H9 (cell line): ENCODE results near the gene FST. TPM values are rescaled to one million over a fixed set of nuclear protein-coding genes. Genes with fewer than 3 reads are reported as not detected.

ENCODE experiments used
- DNase-seq: peaks from one replicate; pipeline ENCODE4 v3.0.0-alpha.2; 2017
- H2AFZ ChIP-seq: one replicate; pipeline ENCODE4 v1.6.1; 2013; ENCODE audit warnings: mild to moderate bottlenecking, low read length, control low read depth, moderate library complexity
- H2AK5ac ChIP-seq: 2 replicates; pipeline ENCODE4 v1.6.1; 2013; ENCODE audit warnings: low read length, control low read depth, mixed read lengths; ENCODE audit not compliant: insufficient read length
- H2BK120ac ChIP-seq: one replicate; pipeline ENCODE4 v1.6.1; 2013; ENCODE audit warnings: low read depth, mild to moderate bottlenecking, low read length, control low read depth, inconsistent platforms; ENCODE audit not compliant: poor library complexity, severe bottlenecking
- H2BK12ac ChIP-seq: 2 replicates; pipeline ENCODE4 v1.6.1; 2013; ENCODE audit warnings: low read length, control low read depth, mixed read lengths, low read depth; ENCODE audit not compliant: insufficient read length
- H2BK15ac ChIP-seq: 2 replicates; pipeline ENCODE4 v1.6.1; 2013; ENCODE audit warnings: low read depth, low read length, control low read depth
- H2BK20ac ChIP-seq: one replicate; pipeline ENCODE4 v1.6.1; 2013; ENCODE audit warnings: low read depth, mild to moderate bottlenecking, low read length, control low read depth, inconsistent platforms; ENCODE audit not compliant: poor library complexity, severe bottlenecking
- H2BK5ac ChIP-seq: 2 replicates; pipeline ENCODE4 v1.6.1; 2013; ENCODE audit warnings: low read length, control low read depth, mixed read lengths; ENCODE audit not compliant: insufficient read length
- H3K14ac ChIP-seq: 2 replicates; pipeline ENCODE4 v1.6.1; 2013; ENCODE audit warnings: low read length, control low read depth; ENCODE audit not compliant: insufficient read depth
- H3K18ac ChIP-seq: 2 replicates; pipeline ENCODE4 v1.6.1; 2013; ENCODE audit warnings: low read depth, mild to moderate bottlenecking, mixed read lengths, low read length, control low read depth; ENCODE audit not compliant: insufficient read length
- H3K23ac ChIP-seq: 2 replicates; pipeline ENCODE4 v1.6.1; 2013; ENCODE audit warnings: low read length, control low read depth, mixed read lengths, low read depth; ENCODE audit not compliant: insufficient read length
- H3K23me2 ChIP-seq: 2 replicates; pipeline ENCODE4 v1.6.1; 2013; ENCODE audit warnings: low read depth, mild to moderate bottlenecking, mixed read lengths, low read length, control low read depth; ENCODE audit not compliant: insufficient read length, poor library complexity, severe bottlenecking
- H3K27ac ChIP-seq: 2 replicates; pipeline ENCODE4 v1.5.1; 2013; ENCODE audit warnings: low read length, control low read depth, mixed read lengths, low read depth; ENCODE audit not compliant: insufficient read length
- H3K27me3 ChIP-seq: 2 replicates; pipeline ENCODE4 v1.6.1; 2013; ENCODE audit warnings: low read length, control low read depth, inconsistent platforms; ENCODE audit not compliant: insufficient read depth
- H3K4ac ChIP-seq: 2 replicates; pipeline ENCODE4 v1.6.1; 2013; ENCODE audit warnings: low read depth, mild to moderate bottlenecking, control low read depth, inconsistent platforms, low read length, moderate library complexity
- H3K4me1 ChIP-seq: 2 replicates; pipeline ENCODE4 v1.6.1; 2013; ENCODE audit warnings: low read length, control low read depth, inconsistent platforms; ENCODE audit not compliant: insufficient read depth
- H3K4me2 ChIP-seq: 2 replicates; pipeline ENCODE4 v1.6.1; 2013; ENCODE audit warnings: low read length, control low read depth, mixed read lengths; ENCODE audit not compliant: insufficient read length, insufficient read depth
- H3K56ac ChIP-seq: 2 replicates; pipeline ENCODE4 v1.6.1; 2013; ENCODE audit warnings: low read depth, mild to moderate bottlenecking, mixed read lengths, low read length, control low read depth; ENCODE audit not compliant: insufficient read length
- H3K79me1 ChIP-seq: 2 replicates; pipeline ENCODE4 v1.6.1; 2013; ENCODE audit warnings: low read depth, mild to moderate bottlenecking, moderate library complexity, low read length, control low read depth, inconsistent platforms; ENCODE audit not compliant: insufficient read depth, poor library complexity, severe bottlenecking
- H3K79me2 ChIP-seq: 2 replicates; pipeline ENCODE4 v1.6.1; 2013; ENCODE audit warnings: low read length, control low read depth, inconsistent platforms; ENCODE audit not compliant: insufficient read depth
- H3K9ac ChIP-seq: 2 replicates; pipeline ENCODE4 v1.6.1; 2013; ENCODE audit warnings: low read length, control low read depth, mixed read lengths; ENCODE audit not compliant: insufficient read length; ENCODE audit errors: extremely low read depth
- H3K9me3 ChIP-seq: one replicate; pipeline ENCODE4 v1.6.1; 2013; ENCODE audit warnings: low read depth, low read length, inconsistent platforms; ENCODE audit not compliant: control insufficient read depth
- H3T11ph ChIP-seq: one replicate; pipeline ENCODE4 v1.6.1; 2013; ENCODE audit warnings: mild to moderate bottlenecking, low read length, control low read depth, inconsistent platforms
- H4K20me1 ChIP-seq: one replicate; pipeline ENCODE4 v1.6.1; 2013; ENCODE audit not compliant: control insufficient read depth, insufficient read length, insufficient read depth
- H4K5ac ChIP-seq: 2 replicates; pipeline ENCODE4 v1.6.1; 2013; ENCODE audit warnings: low read depth, mild to moderate bottlenecking, mixed read lengths, low read length, control low read depth; ENCODE audit not compliant: insufficient read length
- H4K8ac ChIP-seq: replicated peaks from 2 replicates; pipeline ENCODE4 v1.6.1; 2013; ENCODE audit warnings: low read length, control low read depth, mixed read lengths, low read depth; ENCODE audit not compliant: insufficient read length
- H4K91ac ChIP-seq: 2 replicates; pipeline ENCODE4 v1.6.1; 2013; ENCODE audit warnings: low read depth, mild to moderate bottlenecking, moderate library complexity, mixed read lengths, low read length, control low read depth; ENCODE audit not compliant: insufficient read length
- H3K27ac Mint-ChIP-seq, 3 experiments: 2 replicates in 2 of 3; 3 replicates in 1 of 3; pipeline ENCODE4 v1.8.0; 2020 to 2021; ENCODE audit warnings: mixed read lengths in 3 of 3, mild to moderate bottlenecking in 1 of 3, moderate library complexity in 1 of 3
- H3K27me3 Mint-ChIP-seq: 2 replicates; pipeline ENCODE4 v1.8.0; 2021; ENCODE audit warnings: low read depth, mild to moderate bottlenecking, moderate library complexity, mixed read lengths
- H3K36me3 Mint-ChIP-seq, 3 experiments: 2 replicates in 2 of 3; 3 replicates in 1 of 3; pipeline ENCODE4 v1.8.0; 2020 to 2021; ENCODE audit warnings: low read depth in 3 of 3, mixed read lengths in 3 of 3; ENCODE audit not compliant: insufficient read depth in 1 of 3
- H3K4me1 Mint-ChIP-seq, 2 experiments: 2 replicates each; pipeline ENCODE4 v1.8.0; 2020; ENCODE audit warnings: mixed read lengths in 2 of 2
- H3K4me3 Mint-ChIP-seq, 2 experiments: 2 replicates in 1 of 2; 3 replicates in 1 of 2; pipeline ENCODE4 v1.8.0; 2020 to 2021; ENCODE audit warnings: mild to moderate bottlenecking in 2 of 2, mixed read lengths in 2 of 2, moderate library complexity in 1 of 2
- H3K9me3 Mint-ChIP-seq, 2 experiments: 2 replicates in 1 of 2; 3 replicates in 1 of 2; pipeline ENCODE4 v1.8.0; 2020; ENCODE audit warnings: mild to moderate bottlenecking in 2 of 2, mixed read lengths in 2 of 2, moderate library complexity in 1 of 2
- WGBS: extraction: QIAGEN DNeasy Blood & Tissue Kit; methylation state at CpG from one replicate; pipeline ENCODE4 v1.1.7; 2013; ENCODE audit warnings: missing lambda C conversion rate, low lambda C conversion rate, mixed read lengths; ENCODE audit not compliant: insufficient read length; ENCODE audit errors: extremely low coverage; 5-methylcytosine and 5-hydroxymethylcytosine counted together
- total RNA-seq: library from RNA; stranded (reverse); gene quantifications from 2 replicates; pipeline ENCODE4 v1.2.1, GENCODE V29; 2021
- TF ChIP-seq, protein P1 (sequence below): fragments of 200-600 bp; sonication (generic); conservative IDR thresholded peaks from 3 replicates; pipeline ENCODE4 v1.8.0; 2021; ENCODE audit warnings: antibody characterized with exemption, mild to moderate bottlenecking

Gene FST
- total RNA-seq, 1 experiment from 2014 or later: 111 TPM

GRCh38 chr5:53454719-53455000 lies 25.8 kb upstream of the FST start:
- H4K20me1 ChIP-seq: no peaks in the 10 kb centered on the region
- peaks cover 3 to 10% (median 4%) of the 10 kb centered on the region in 3 experiments; a peak in 5 of 7 replicates for H3K36me3 Mint-ChIP-seq
- H2BK12ac ChIP-seq: no peak overlapping the region
- H3K4me1 ChIP-seq: peaks cover 5% of the 10 kb centered on the region
- H3K27me3 Mint-ChIP-seq: no peaks in the 10 kb centered on the region; the same call in 1 of the 2 replicates
- TF ChIP-seq, protein P1, sequence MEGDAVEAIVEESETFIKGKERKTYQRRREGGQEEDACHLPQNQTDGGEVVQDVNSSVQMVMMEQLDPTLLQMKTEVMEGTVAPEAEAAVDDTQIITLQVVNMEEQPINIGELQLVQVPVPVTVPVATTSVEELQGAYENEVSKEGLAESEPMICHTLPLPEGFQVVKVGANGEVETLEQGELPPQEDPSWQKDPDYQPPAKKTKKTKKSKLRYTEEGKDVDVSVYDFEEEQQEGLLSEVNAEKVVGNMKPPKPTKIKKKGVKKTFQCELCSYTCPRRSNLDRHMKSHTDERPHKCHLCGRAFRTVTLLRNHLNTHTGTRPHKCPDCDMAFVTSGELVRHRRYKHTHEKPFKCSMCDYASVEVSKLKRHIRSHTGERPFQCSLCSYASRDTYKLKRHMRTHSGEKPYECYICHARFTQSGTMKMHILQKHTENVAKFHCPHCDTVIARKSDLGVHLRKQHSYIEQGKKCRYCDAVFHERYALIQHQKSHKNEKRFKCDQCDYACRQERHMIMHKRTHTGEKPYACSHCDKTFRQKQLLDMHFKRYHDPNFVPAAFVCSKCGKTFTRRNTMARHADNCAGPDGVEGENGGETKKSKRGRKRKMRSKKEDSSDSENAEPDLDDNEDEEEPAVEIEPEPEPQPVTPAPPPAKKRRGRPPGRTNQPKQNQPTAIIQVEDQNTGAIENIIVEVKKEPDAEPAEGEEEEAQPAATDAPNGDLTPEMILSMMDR: no peak
- no CpG with 5 or more reads among the region's 1 CpG for WGBS
- peaks cover 23 to 30% of the 10 kb centered on the region in 2 experiments for H3K4me1 Mint-ChIP-seq
- H3K27ac Mint-ChIP-seq: no peak overlapping the region
- DNase-seq: no peak
- no peak overlapping the region for H2BK15ac ChIP-seq
- H3K4me3 Mint-ChIP-seq: no peak overlapping the region
- no peak overlapping the region for H3K18ac ChIP-seq
- no peaks in the 10 kb centered on the region for H3K23me2 ChIP-seq
- no peak overlapping the region for H3K9ac ChIP-seq
- no peak overlapping the region for H4K8ac ChIP-seq
- no peak overlapping the region for H3K56ac ChIP-seq
- H3K14ac ChIP-seq: no peak overlapping the region
- no peaks in the 10 kb centered on the region for H3K79me1 ChIP-seq
- H4K5ac ChIP-seq: no peak overlapping the region
- H3K79me2 ChIP-seq: no peaks in the 10 kb centered on the region
- no peak overlapping the region for H2AK5ac ChIP-seq
- H2BK5ac ChIP-seq: no peak overlapping the region
- no peaks in the 10 kb centered on the region for H3K27me3 ChIP-seq
- no peaks in the 10 kb centered on the region for H3K9me3 ChIP-seq
- no peak overlapping the region for H3K23ac ChIP-seq
- no peak overlapping the region for H2BK120ac ChIP-seq
- no peak overlapping the region for H2BK20ac ChIP-seq
- no peak overlapping the region for H3K4ac ChIP-seq
- no peak overlapping the region for H3K27ac ChIP-seq
- no peak overlapping the region for H3T11ph ChIP-seq
- no peak overlapping the region for H4K91ac ChIP-seq
- H3K9me3 Mint-ChIP-seq: peaks cover 4 to 7% of the 10 kb centered on the region in 2 experiments; a peak in 4 of 5 replicates
- no peak overlapping the region for H3K4me2 ChIP-seq
- H2AFZ ChIP-seq: no peak overlapping the region
